PFSK-1 (cell line): ENCODE data around the gene EDRF1.

Experiments used
- FOXP2 ChIP-seq: optimal IDR thresholded peaks from 2 replicates; pipeline ENCODE3; 2011; ENCODE audit warnings: borderline replicate concordance, control low read depth, inconsistent platforms; ENCODE audit not compliant: insufficient read depth; ENCODE audit errors: extremely low read length, extremely low read depth
- POLR2AphosphoS5 ChIP-seq: IDR thresholded peaks from 2 replicates; pipeline ENCODE4 v1.6.1; 2012; ENCODE audit warnings: low read depth, mild to moderate bottlenecking, control low read depth, low read length, moderate library complexity
- REST ChIP-seq, 2 experiments: IDR thresholded peaks; 2 replicates each; pipeline versions ENCODE4 v1.6.1 to v1.8.0; 2011 to 2012; ENCODE audit warnings: low read depth in 2 of 2, low read length in 2 of 2, control low read depth in 1 of 2, inconsistent platforms in 1 of 2, mild to moderate bottlenecking in 1 of 2, moderate library complexity in 1 of 2; ENCODE audit not compliant: insufficient read depth in 1 of 2
- SIN3A ChIP-seq: IDR thresholded peaks from 2 replicates; pipeline ENCODE4 v1.6.1; 2012; ENCODE audit warnings: mild to moderate bottlenecking, low read length, moderate library complexity, borderline replicate concordance; ENCODE audit not compliant: insufficient read depth
- TAF1 ChIP-seq: IDR thresholded peaks from 2 replicates; pipeline ENCODE4 v1.6.1; 2012; ENCODE audit warnings: low read length, control low read depth, borderline replicate concordance; ENCODE audit not compliant: insufficient read depth

EDRF1 gene

GRCh38 chr10:125783408-125783807 is 63.9 kb downstream of the EDRF1 start:
- no peak for TF ChIP-seq SIN3A
- no peak for TF ChIP-seq REST (IDR thresholded peaks at IDR 0.05; ENCODE audit: insufficient read depth in 1 of 2, low read depth in 2 of 2, low read length in 2 of 2)
- TF ChIP-seq TAF1: no peak
- TF ChIP-seq POLR2AphosphoS5: no peak
- TF ChIP-seq FOXP2: no peak

- TF ChIP-seq POLR2AphosphoS5: no peak
- no peak for TF ChIP-seq SIN3A
- TF ChIP-seq TAF1: no peak
- TF ChIP-seq REST (IDR thresholded peaks at IDR 0.05; ENCODE audit: insufficient read depth in 1 of 2, low read depth in 2 of 2, low read length in 2 of 2): no peak
- no peak for TF ChIP-seq FOXP2
These were observed 64.4 kb downstream of the EDRF1 start for GRCh38 chr10:125783957-125784356.

GRCh38 chr10:125785791-125786190 is 66.3 kb downstream of the EDRF1 start:
- TF ChIP-seq FOXP2 (no peak), TAF1 (no peak), REST (IDR thresholded peaks at IDR 0.05; ENCODE audit: insufficient read depth in 1 of 2, low read depth in 2 of 2, low read length in 2 of 2) (no peak), SIN3A (no peak), POLR2AphosphoS5 (no peak)

GRCh38 chr10:125788156-125789034 is 68.9 kb downstream of the EDRF1 start:
- TF ChIP-seq SIN3A (no peak), FOXP2 (no peak), REST (IDR thresholded peaks at IDR 0.05; ENCODE audit: insufficient read depth in 1 of 2, low read depth in 2 of 2, low read length in 2 of 2) (no peak), POLR2AphosphoS5 (no peak), TAF1 (no peak)
